Astrocyte (in vitro differentiated cells and primary cell): ENCODE results near the gene CCDC195. TPM values are rescaled to one million over a fixed set of nuclear protein-coding genes. Genes with fewer than 3 reads are reported as not detected.

Experiments
- DNase-seq: peaks from one replicate; pipeline ENCODE4 v3.0.0-alpha.2; 2010; ENCODE audit warnings: low read depth
- FAIRE-seq: peaks from 2 replicates; lab custom pipeline; 2011; peaks lifted over from hg19 to GRCh38; lab: Jason Lieb, UNC
- H2AFZ ChIP-seq: 2 replicates; pipeline ENCODE4 v1.6.0; 2012; ENCODE audit warnings: low read depth, low read length, inconsistent platforms
- H3K27ac ChIP-seq: 2 replicates; pipeline ENCODE4 v1.5.1; 2011; ENCODE audit warnings: low read depth, low read length, inconsistent platforms
- H3K27me3 ChIP-seq: 2 replicates; pipeline ENCODE4 v1.6.0; 2011; ENCODE audit warnings: low read length, inconsistent platforms; ENCODE audit not compliant: insufficient read depth
- H3K36me3 ChIP-seq: 2 replicates; pipeline ENCODE4 v1.5.1; 2011; ENCODE audit warnings: low read length, inconsistent platforms; ENCODE audit not compliant: insufficient read depth
- H3K4me1 ChIP-seq: 2 replicates; pipeline ENCODE4 v1.5.1; 2011; ENCODE audit warnings: low read length, inconsistent platforms; ENCODE audit not compliant: insufficient read depth
- H3K4me2 ChIP-seq: 2 replicates; pipeline ENCODE4 v1.6.0; 2012; ENCODE audit warnings: low read length, inconsistent platforms
- H3K4me3 ChIP-seq: 2 replicates; pipeline ENCODE4 v1.5.1; 2011; ENCODE audit warnings: low read depth, mild to moderate bottlenecking, low read length, inconsistent platforms; ENCODE audit not compliant: insufficient read depth
- H3K79me2 ChIP-seq: 2 replicates; pipeline ENCODE4 v1.6.0; 2012; ENCODE audit warnings: mild to moderate bottlenecking, low read length, inconsistent platforms; ENCODE audit not compliant: insufficient read depth
- H3K9ac ChIP-seq: 2 replicates; pipeline ENCODE4 v1.6.0; 2012; ENCODE audit warnings: mild to moderate bottlenecking, low read length, inconsistent platforms
- H3K9me3 ChIP-seq: 2 replicates; pipeline ENCODE4 v1.5.1; 2012; ENCODE audit warnings: low read depth, mild to moderate bottlenecking, low read length, inconsistent platforms; ENCODE audit not compliant: insufficient read depth
- H4K20me1 ChIP-seq: 2 replicates; pipeline ENCODE4 v1.6.0; 2012; ENCODE audit warnings: low read length, inconsistent platforms; ENCODE audit not compliant: insufficient read depth
- H3K27ac Mint-ChIP-seq: one replicate; pipeline ENCODE4 v1.8.0; 2021; ENCODE audit warnings: mild to moderate bottlenecking, mixed read lengths; ENCODE audit not compliant: unreplicated experiment
- H3K27me3 Mint-ChIP-seq: one replicate; pipeline ENCODE4 v1.8.0; 2021; ENCODE audit warnings: low read depth, mixed read lengths; ENCODE audit not compliant: unreplicated experiment
- H3K36me3 Mint-ChIP-seq: one replicate; pipeline ENCODE4 v1.8.0; 2021; ENCODE audit warnings: low read depth, mixed read lengths; ENCODE audit not compliant: unreplicated experiment
- H3K4me1 Mint-ChIP-seq: one replicate; pipeline ENCODE4 v1.8.0; 2021; ENCODE audit warnings: low read depth, mixed read lengths; ENCODE audit not compliant: unreplicated experiment
- H3K4me3 Mint-ChIP-seq: one replicate; pipeline ENCODE4 v1.8.0; 2021; ENCODE audit warnings: mild to moderate bottlenecking, moderate library complexity, mixed read lengths; ENCODE audit not compliant: unreplicated experiment
- H3K9me3 Mint-ChIP-seq: one replicate; pipeline ENCODE4 v1.8.0; 2021; ENCODE audit warnings: mild to moderate bottlenecking, mixed read lengths; ENCODE audit not compliant: unreplicated experiment
- EZH2 ChIP-seq: IDR thresholded peaks from 2 replicates; pipeline ENCODE4 v1.6.1; 2012; ENCODE audit warnings: mild to moderate bottlenecking, low read length, inconsistent platforms; ENCODE audit not compliant: insufficient read depth
- total RNA-seq: library from RNA; stranded (reverse); gene quantifications from 2 replicates; pipeline ENCODE4 v1.2.1, GENCODE V29; 2021
- TF ChIP-seq, protein P1 (sequence below): IDR thresholded peaks from 2 replicates; pipeline ENCODE4 v1.5.1; 2011; ENCODE audit warnings: low read depth, mild to moderate bottlenecking, inconsistent platforms, low read length, moderate library complexity; ENCODE audit not compliant: insufficient read depth

The CCDC195 gene
- total RNA-seq, 1 donor from 2014 or later: not detected

DNA sequence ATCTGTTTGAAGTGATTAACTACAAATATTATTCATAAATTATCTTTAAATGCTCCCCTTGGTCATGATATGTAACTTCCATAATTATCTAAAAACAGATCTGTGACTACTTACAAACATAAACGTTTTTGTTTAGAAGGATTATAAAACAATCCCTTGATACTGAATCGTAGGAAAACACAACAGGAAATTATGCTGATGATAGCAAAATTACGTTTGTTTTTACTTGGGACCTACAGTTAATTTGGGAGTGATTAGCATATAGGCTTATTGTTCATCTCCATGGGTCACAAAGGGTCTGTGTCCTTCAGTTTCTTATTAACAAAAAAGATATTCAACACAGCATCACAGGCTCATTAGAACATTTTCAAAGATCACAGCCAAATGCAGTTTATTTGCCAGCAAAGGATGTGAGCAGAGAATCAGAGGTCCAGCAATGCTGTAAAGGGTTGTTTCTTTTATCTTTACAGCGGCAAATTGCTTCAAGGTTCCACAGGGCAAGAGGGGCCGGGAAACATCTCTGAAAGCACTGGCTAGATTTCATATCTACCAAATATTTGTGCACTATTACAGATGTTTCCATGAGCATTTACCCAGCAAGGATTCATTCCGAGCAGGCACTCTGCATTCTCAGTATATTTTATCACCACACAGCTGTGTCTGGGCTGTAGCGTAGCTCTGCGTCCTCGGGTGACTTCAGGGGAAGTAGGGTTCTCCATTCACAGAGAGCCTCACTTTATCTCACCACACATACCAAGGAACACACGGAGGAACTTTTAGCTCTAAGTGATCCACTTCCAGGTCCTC lies 4.1 kb downstream of the CCDC195 start:
- H3K27ac Mint-ChIP-seq: no peak overlapping the region
- H3K27me3 Mint-ChIP-seq: peaks cover 1% of the 10 kb centered on the region
- no peaks in the 10 kb centered on the region for H3K36me3 ChIP-seq
- no peak overlapping the region for H3K9ac ChIP-seq
- H3K27ac ChIP-seq: no peak overlapping the region
- H3K4me3 Mint-ChIP-seq: no peak overlapping the region
- no peaks in the 10 kb centered on the region for H4K20me1 ChIP-seq
- no peaks in the 10 kb centered on the region for H3K9me3 ChIP-seq
- H3K4me1 Mint-ChIP-seq: peaks cover 2% of the 10 kb centered on the region
- H3K36me3 Mint-ChIP-seq: no peaks in the 10 kb centered on the region
- H3K27me3 ChIP-seq: no peaks in the 10 kb centered on the region
- no peak overlapping the region for H3K4me2 ChIP-seq
- H3K79me2 ChIP-seq: no peaks in the 10 kb centered on the region
- H3K9me3 Mint-ChIP-seq: peaks cover 2% of the 10 kb centered on the region
- TF ChIP-seq EZH2: no peak
- TF ChIP-seq, protein P1, sequence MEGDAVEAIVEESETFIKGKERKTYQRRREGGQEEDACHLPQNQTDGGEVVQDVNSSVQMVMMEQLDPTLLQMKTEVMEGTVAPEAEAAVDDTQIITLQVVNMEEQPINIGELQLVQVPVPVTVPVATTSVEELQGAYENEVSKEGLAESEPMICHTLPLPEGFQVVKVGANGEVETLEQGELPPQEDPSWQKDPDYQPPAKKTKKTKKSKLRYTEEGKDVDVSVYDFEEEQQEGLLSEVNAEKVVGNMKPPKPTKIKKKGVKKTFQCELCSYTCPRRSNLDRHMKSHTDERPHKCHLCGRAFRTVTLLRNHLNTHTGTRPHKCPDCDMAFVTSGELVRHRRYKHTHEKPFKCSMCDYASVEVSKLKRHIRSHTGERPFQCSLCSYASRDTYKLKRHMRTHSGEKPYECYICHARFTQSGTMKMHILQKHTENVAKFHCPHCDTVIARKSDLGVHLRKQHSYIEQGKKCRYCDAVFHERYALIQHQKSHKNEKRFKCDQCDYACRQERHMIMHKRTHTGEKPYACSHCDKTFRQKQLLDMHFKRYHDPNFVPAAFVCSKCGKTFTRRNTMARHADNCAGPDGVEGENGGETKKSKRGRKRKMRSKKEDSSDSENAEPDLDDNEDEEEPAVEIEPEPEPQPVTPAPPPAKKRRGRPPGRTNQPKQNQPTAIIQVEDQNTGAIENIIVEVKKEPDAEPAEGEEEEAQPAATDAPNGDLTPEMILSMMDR: no peak
- DNase-seq (peak; percentile 34), FAIRE-seq (peak; percentile 54)
- H3K4me3 ChIP-seq: no peak overlapping the region
- H2AFZ ChIP-seq: no peak overlapping the region
- H3K4me1 ChIP-seq: no peaks in the 10 kb centered on the region

DNA sequence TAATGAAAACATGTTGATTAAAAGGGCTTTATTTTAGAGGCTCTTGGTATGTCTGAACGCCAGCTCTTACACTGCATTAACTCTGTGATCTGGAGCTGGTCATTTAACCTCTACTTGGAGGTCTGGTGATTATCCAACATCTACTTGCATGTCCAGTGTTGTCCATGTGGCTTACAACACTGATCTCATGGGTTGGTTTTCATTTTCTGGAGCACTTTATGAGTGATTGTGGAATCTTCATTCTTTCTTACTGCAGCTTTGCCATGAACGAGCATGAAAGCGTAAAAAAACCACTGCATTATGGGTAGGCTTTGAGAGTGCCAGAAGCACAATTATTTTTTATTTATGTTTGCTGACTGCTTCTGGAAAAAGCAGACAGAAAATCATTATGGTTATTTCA lies 4.8 kb downstream of the CCDC195 start:
- no peaks in the 10 kb centered on the region for H3K27me3 ChIP-seq
- H3K4me3 ChIP-seq: no peak overlapping the region
- H3K9me3 Mint-ChIP-seq: peaks cover 2% of the 10 kb centered on the region
- H3K79me2 ChIP-seq: no peaks in the 10 kb centered on the region
- no peaks in the 10 kb centered on the region for H3K4me1 ChIP-seq
- FAIRE-seq (no peak), DNase-seq (no peak)
- H4K20me1 ChIP-seq: no peaks in the 10 kb centered on the region
- H3K27ac Mint-ChIP-seq: no peak overlapping the region
- H3K36me3 Mint-ChIP-seq: no peaks in the 10 kb centered on the region
- H3K4me1 Mint-ChIP-seq: peaks cover 2% of the 10 kb centered on the region
- no peak overlapping the region for H3K4me2 ChIP-seq
- no peak overlapping the region for H3K4me3 Mint-ChIP-seq
- peaks cover 1% of the 10 kb centered on the region for H3K27me3 Mint-ChIP-seq
- no peak overlapping the region for H2AFZ ChIP-seq
- H3K9ac ChIP-seq: no peak overlapping the region
- no peaks in the 10 kb centered on the region for H3K36me3 ChIP-seq
- TF ChIP-seq, protein P1: no peak
- TF ChIP-seq EZH2: no peak
- H3K9me3 ChIP-seq: no peaks in the 10 kb centered on the region
- no peak overlapping the region for H3K27ac ChIP-seq

DNA sequence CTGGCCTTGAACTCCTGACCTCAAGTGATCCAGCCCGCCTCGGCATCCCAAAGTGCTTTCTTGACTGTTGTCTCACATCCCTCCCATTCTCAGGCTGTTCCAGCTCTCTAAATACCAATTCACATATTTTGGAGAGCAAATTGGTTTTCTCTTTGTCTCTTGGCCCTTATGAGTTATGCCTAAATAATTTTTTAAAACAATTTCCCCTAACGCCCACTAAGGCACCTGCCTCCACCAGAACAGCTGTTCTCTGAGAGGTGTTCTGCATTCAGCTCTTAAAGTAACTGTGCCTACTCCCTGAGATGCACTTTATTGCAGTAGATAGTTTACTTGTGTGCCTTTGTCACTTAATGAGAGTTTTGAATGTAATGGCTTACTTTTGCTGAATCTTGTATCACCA lies 6.9 kb downstream of the CCDC195 start:
- Histone ChIP-seq H3K4me3 (no peak overlapping the region), H3K79me2 (no peaks in the 10 kb centered on the region), H2AFZ (no peak overlapping the region), H3K9me3 (no peaks in the 10 kb centered on the region), H4K20me1 (no peaks in the 10 kb centered on the region), H3K4me1 (no peaks in the 10 kb centered on the region), H3K36me3 (no peaks in the 10 kb centered on the region), H3K9ac (no peak overlapping the region), H3K27me3 (no peaks in the 10 kb centered on the region), H3K27ac (no peak overlapping the region), H3K4me2 (no peak overlapping the region)
- Mint-ChIP-seq H3K4me3 (no peak overlapping the region), H3K9me3 (no peaks in the 10 kb centered on the region), H3K4me1 (peaks cover 2% of the 10 kb centered on the region), H3K27ac (no peak overlapping the region), H3K36me3 (no peaks in the 10 kb centered on the region), H3K27me3 (peaks cover 1% of the 10 kb centered on the region)
- DNase-seq (no peak), FAIRE-seq (no peak)
- TF ChIP-seq, protein P1: no peak
- TF ChIP-seq EZH2: no peak
